Loucy (cell line): ENCODE results near the gene MYOZ2.

Experiments
- H2AFZ ChIP-seq: fragments of 200-600 bp; sonication (generic); 2 replicates; pipeline ENCODE4 v1.6.0; 2016; ENCODE audit warnings: antibody characterized with exemption, mild to moderate bottlenecking, low read length, moderate library complexity
- H3F3A ChIP-seq: fragments of 200-600 bp; 2 replicates; pipeline ENCODE4 v1.6.0; 2016; ENCODE audit warnings: antibody characterized with exemption, low read depth, mild to moderate bottlenecking
- H3K27me3 ChIP-seq: fragments of 200-600 bp; sonication (generic); 2 replicates; pipeline ENCODE4 v1.6.1; 2014; ENCODE audit warnings: low read length, mild to moderate bottlenecking; ENCODE audit not compliant: insufficient read depth, poor library complexity, severe bottlenecking
- H3K36me3 ChIP-seq: fragments of 200-600 bp; sonication (generic); 2 replicates; pipeline ENCODE4 v1.6.1; 2016; ENCODE audit warnings: low read length; ENCODE audit not compliant: insufficient read depth
- H3K4me1 ChIP-seq: fragments of 200-600 bp; sonication (generic); 2 replicates; pipeline ENCODE4 v1.5.1; 2014; ENCODE audit warnings: low read length, mild to moderate bottlenecking; ENCODE audit not compliant: insufficient read depth, poor library complexity, severe bottlenecking
- H3K4me2 ChIP-seq: fragments of 200-600 bp; sonication (generic); 2 replicates; pipeline ENCODE4 v1.6.0; 2014; ENCODE audit warnings: antibody characterized with exemption, low read length, low read depth, mild to moderate bottlenecking; ENCODE audit not compliant: poor library complexity, severe bottlenecking
- H3K4me3 ChIP-seq: fragments of 200-600 bp; sonication (generic); 2 replicates; pipeline ENCODE4 v1.5.1; 2014; ENCODE audit warnings: low read length, mild to moderate bottlenecking, mixed read lengths; ENCODE audit not compliant: poor library complexity, severe bottlenecking
- H3K79me2 ChIP-seq: fragments of 200-600 bp; sonication (generic); 2 replicates; pipeline ENCODE4 v1.6.1; 2014; ENCODE audit warnings: low read length; ENCODE audit not compliant: insufficient read depth
- H3K9ac ChIP-seq: fragments of 200-600 bp; sonication (generic); 2 replicates; pipeline ENCODE4 v1.6.0; 2014; ENCODE audit warnings: mild to moderate bottlenecking, low read depth, low read length, moderate library complexity; ENCODE audit not compliant: poor library complexity, severe bottlenecking
- H3K9me2 ChIP-seq: fragments of 200-600 bp; sonication (generic); replicated peaks from 2 replicates; pipeline ENCODE4 v1.6.1; 2016; ENCODE audit warnings: low read depth, low read length, mixed read lengths
- H3K9me3 ChIP-seq: fragments of 200-600 bp; sonication (generic); 2 replicates; pipeline ENCODE4 v1.6.1; 2014; ENCODE audit warnings: mild to moderate bottlenecking, antibody characterized with exemption, low read length, low read depth; ENCODE audit not compliant: insufficient read depth
- H4K20me1 ChIP-seq: fragments of 200-600 bp; sonication (generic); 2 replicates; pipeline ENCODE4 v1.6.0; 2014; ENCODE audit warnings: antibody characterized with exemption, low read length, mild to moderate bottlenecking; ENCODE audit not compliant: insufficient read depth, poor library complexity, severe bottlenecking
- CTCF ChIP-seq: fragments of 200-600 bp; sonication (generic); conservative IDR thresholded peaks from 2 replicates; pipeline ENCODE4 v1.5.1; 2014; ENCODE audit warnings: mild to moderate bottlenecking, antibody characterized with exemption, low read length
- EZH2phosphoT487 ChIP-seq: fragments of 200-600 bp; IDR thresholded peaks from 2 replicates; pipeline ENCODE4 v1.6.1; 2018; ENCODE audit warnings: antibody characterized with exemption, mild to moderate bottlenecking, moderate library complexity, borderline replicate concordance

The MYOZ2 gene

GRCh38 chr4:119233750-119234149 lies 98.1 kb downstream of the MYOZ2 start:
- Histone ChIP-seq H4K20me1 (no peaks in the 10 kb centered on the region), H3K36me3 (no peaks in the 10 kb centered on the region), H3F3A (no peaks in the 10 kb centered on the region), H3K79me2 (no peaks in the 10 kb centered on the region), H3K9ac (no peak overlapping the region), H3K27me3 (no peaks in the 10 kb centered on the region), H2AFZ (no peak overlapping the region), H3K4me2 (no peak overlapping the region), H3K9me2 (no peaks in the 10 kb centered on the region), H3K4me1 (no peaks in the 10 kb centered on the region), H3K4me3 (no peak overlapping the region), H3K9me3 (no peaks in the 10 kb centered on the region)
- TF ChIP-seq CTCF (no peak), EZH2phosphoT487 (no peak)

- Histone ChIP-seq H3F3A (no peaks in the 10 kb centered on the region), H3K36me3 (no peaks in the 10 kb centered on the region), H2AFZ (no peak overlapping the region), H3K79me2 (no peaks in the 10 kb centered on the region), H3K9me2 (no peaks in the 10 kb centered on the region), H3K4me3 (no peak overlapping the region), H3K9ac (no peak overlapping the region), H3K9me3 (no peaks in the 10 kb centered on the region), H4K20me1 (no peaks in the 10 kb centered on the region), H3K27me3 (no peaks in the 10 kb centered on the region), H3K4me1 (no peaks in the 10 kb centered on the region), H3K4me2 (no peak overlapping the region)
- no peak for TF ChIP-seq EZH2phosphoT487
- TF ChIP-seq CTCF, result no peak
These were observed 101.6 kb downstream of the MYOZ2 start for GRCh38 chr4:119237201-119237600.
